Measurements from ENCODE around the gene GHRHR. TPM values are rescaled to one million over a fixed set of nuclear protein-coding genes. Genes with fewer than 3 reads are reported as not detected.

GHRHR gene
- total and polyA plus RNA-seq, 2 experiments from 2014 or later: 12.2 TPM; not detected in 1

DNA sequence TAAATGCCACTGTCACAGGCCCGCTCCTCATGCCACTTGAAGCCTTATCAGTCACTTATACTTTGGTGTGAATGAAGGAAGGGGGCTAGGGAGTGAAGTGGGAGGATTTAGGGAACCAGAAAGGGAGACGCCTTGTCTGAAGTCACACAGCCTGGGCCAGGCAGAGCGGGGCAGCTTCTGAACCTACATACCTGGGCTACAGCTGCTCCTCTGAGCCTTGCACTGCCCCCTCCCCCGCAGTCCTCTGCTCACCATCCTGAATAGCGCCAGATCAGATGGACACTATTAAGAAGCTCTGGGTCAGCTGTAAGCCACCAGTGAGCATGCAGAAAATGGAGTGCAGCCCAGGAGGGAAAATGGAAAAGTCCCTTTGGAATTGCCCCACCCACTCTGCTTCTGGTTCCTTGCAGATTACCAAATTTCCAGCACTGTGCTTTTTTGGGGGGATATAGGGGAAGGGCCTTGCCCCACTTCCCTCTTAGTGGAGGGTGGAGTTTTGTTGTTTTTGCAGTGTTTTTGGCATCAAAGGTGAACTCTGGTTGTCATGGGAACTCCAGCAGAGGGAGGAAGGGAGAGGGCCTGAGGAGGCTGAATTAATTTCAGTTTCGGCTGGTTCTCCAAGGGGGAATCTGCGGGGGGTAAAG, 53.4 kb downstream of the GHRHR start:
- no peaks in the 10 kb centered on the region for H3K9me2 ChIP-seq (replicated peaks; ENCODE audit: insufficient read depth)
- H3K27ac ChIP-seq: no peak overlapping the region
- H2AFZ ChIP-seq: no peak overlapping the region
- no peak overlapping the region for H3K4me2 ChIP-seq
- H3K4me1 ChIP-seq (ENCODE audit: insufficient read depth): no peaks in the 10 kb centered on the region
- WGBS (ENCODE audit: low lambda C conversion rate, missing lambda C conversion rate): 82% methylated on average over 7 of the region's 7 CpGs
- no peaks in the 10 kb centered on the region for H3K79me2 ChIP-seq
- TF ChIP-seq EZH2 (IDR thresholded peaks at IDR 0.05; ENCODE audit: borderline replicate concordance) (no peak), EZH2phosphoT487 (IDR thresholded peaks at IDR 0.05; ENCODE audit: low read depth, severe bottlenecking, unreplicated experiment) (no peak)
- TF ChIP-seq, protein P1, sequence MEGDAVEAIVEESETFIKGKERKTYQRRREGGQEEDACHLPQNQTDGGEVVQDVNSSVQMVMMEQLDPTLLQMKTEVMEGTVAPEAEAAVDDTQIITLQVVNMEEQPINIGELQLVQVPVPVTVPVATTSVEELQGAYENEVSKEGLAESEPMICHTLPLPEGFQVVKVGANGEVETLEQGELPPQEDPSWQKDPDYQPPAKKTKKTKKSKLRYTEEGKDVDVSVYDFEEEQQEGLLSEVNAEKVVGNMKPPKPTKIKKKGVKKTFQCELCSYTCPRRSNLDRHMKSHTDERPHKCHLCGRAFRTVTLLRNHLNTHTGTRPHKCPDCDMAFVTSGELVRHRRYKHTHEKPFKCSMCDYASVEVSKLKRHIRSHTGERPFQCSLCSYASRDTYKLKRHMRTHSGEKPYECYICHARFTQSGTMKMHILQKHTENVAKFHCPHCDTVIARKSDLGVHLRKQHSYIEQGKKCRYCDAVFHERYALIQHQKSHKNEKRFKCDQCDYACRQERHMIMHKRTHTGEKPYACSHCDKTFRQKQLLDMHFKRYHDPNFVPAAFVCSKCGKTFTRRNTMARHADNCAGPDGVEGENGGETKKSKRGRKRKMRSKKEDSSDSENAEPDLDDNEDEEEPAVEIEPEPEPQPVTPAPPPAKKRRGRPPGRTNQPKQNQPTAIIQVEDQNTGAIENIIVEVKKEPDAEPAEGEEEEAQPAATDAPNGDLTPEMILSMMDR (IDR thresholded peaks at IDR 0.05; ENCODE audit: poor library complexity): no peak
- H4K20me1 ChIP-seq (ENCODE audit: insufficient read depth, poor library complexity, severe bottlenecking): no peaks in the 10 kb centered on the region
- H3K36me3 ChIP-seq (replicated peaks; ENCODE audit: insufficient read depth, low read depth): no peaks in the 10 kb centered on the region
- H3K4me3 ChIP-seq: no peak overlapping the region
- no peaks in the 10 kb centered on the region for H3K9me3 ChIP-seq (ENCODE audit: low read depth)
- DNase-seq (ENCODE audit: low spot score): no peak
- H3K27me3 ChIP-seq: no peaks in the 10 kb centered on the region

DNA sequence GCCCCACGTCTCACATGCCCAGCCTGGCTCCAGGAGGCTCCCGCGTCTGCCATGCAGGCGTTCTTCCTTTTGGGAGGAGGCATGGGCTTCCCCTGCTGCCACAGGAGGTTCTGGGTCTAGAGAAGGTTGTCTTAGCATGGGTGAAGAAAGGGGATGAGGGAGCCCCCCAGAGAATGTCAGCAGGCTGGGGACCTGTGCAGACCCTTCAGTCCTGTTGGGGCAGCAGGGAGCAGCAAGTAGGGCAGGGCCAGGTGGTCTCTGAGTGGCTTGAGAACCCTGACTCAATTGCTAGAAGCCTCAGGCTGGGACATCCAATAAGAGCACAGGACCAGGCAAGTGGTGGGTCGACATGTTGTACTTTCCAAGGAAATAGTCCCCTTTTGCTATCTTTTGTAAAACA, 54.0 kb downstream of the GHRHR start:
- Histone ChIP-seq H3K4me1 (ENCODE audit: insufficient read depth) (no peaks in the 10 kb centered on the region), H4K20me1 (ENCODE audit: insufficient read depth, poor library complexity, severe bottlenecking) (no peaks in the 10 kb centered on the region), H3K36me3 (replicated peaks; ENCODE audit: insufficient read depth, low read depth) (no peaks in the 10 kb centered on the region), H3K79me2 (no peaks in the 10 kb centered on the region), H3K9me3 (ENCODE audit: low read depth) (no peaks in the 10 kb centered on the region), H3K4me3 (no peak overlapping the region), H2AFZ (no peak overlapping the region), H3K4me2 (no peak overlapping the region), H3K27me3 (no peaks in the 10 kb centered on the region), H3K9me2 (replicated peaks; ENCODE audit: insufficient read depth) (no peaks in the 10 kb centered on the region), H3K27ac (no peak overlapping the region)
- WGBS (ENCODE audit: low lambda C conversion rate, missing lambda C conversion rate): 93% methylated on average over 5 of the region's 5 CpGs
- TF ChIP-seq, protein P1 (IDR thresholded peaks at IDR 0.05; ENCODE audit: poor library complexity): no peak
- TF ChIP-seq EZH2phosphoT487 (IDR thresholded peaks at IDR 0.05; ENCODE audit: low read depth, severe bottlenecking, unreplicated experiment) (no peak), EZH2 (IDR thresholded peaks at IDR 0.05; ENCODE audit: borderline replicate concordance) (no peak)
- no peak for DNase-seq (ENCODE audit: low spot score)

- Histone ChIP-seq H3K4me1 (ENCODE audit: insufficient read depth) (no peaks in the 10 kb centered on the region), H3K9me2 (replicated peaks; ENCODE audit: insufficient read depth) (no peaks in the 10 kb centered on the region), H3K36me3 (replicated peaks; ENCODE audit: insufficient read depth, low read depth) (no peaks in the 10 kb centered on the region), H3K27ac (no peak overlapping the region), H3K27me3 (no peaks in the 10 kb centered on the region), H3K4me2 (no peak overlapping the region), H4K20me1 (ENCODE audit: insufficient read depth, poor library complexity, severe bottlenecking) (no peaks in the 10 kb centered on the region), H2AFZ (no peak overlapping the region), H3K4me3 (no peak overlapping the region), H3K9me3 (ENCODE audit: low read depth) (no peaks in the 10 kb centered on the region), H3K79me2 (no peaks in the 10 kb centered on the region)
- DNase-seq (ENCODE audit: low spot score): no peak
- 100% methylated on average over 1 of the region's 1 CpG for WGBS (ENCODE audit: low lambda C conversion rate, missing lambda C conversion rate)
- no peak for TF ChIP-seq EZH2 (IDR thresholded peaks at IDR 0.05; ENCODE audit: borderline replicate concordance)
- TF ChIP-seq, protein P1 (IDR thresholded peaks at IDR 0.05; ENCODE audit: poor library complexity): no peak
- TF ChIP-seq EZH2phosphoT487 (IDR thresholded peaks at IDR 0.05; ENCODE audit: low read depth, severe bottlenecking, unreplicated experiment): no peak
Observed at GRCh38 chr7:31019509-31019908, 55.8 kb downstream of the GHRHR start.

Data from hepatocyte (in vitro differentiated cells).